Left forelimb (tissue), 1 donor: ENCODE measurements around the gene BRD4.

Experiments used
- DNase-seq: peaks from one replicate; pipeline ENCODE4 v3.0.0-alpha.2; 2018; ENCODE audit warnings: low spot score

The BRD4 gene

DNA sequence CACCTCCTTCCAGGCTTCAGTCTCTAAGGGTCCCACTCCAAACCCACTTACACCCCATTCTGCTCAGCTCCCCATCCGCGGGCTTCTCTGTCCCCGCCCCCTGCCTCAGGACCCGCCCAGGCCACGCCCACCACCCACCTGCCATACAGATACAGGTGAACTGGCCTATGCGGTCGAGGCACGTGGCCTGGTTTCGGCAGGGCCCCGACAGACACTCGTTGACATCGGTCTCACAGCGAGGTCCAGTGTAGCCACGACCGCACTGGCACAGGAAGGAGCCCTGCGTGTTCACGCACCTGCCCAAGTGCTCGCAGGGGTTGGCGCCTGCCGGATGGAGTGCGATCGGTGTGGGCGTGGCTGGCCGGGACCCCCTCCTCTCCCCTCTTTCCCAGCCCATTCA lies 143.5 kb downstream of the BRD4 start:
- no peak for DNase-seq

DNA sequence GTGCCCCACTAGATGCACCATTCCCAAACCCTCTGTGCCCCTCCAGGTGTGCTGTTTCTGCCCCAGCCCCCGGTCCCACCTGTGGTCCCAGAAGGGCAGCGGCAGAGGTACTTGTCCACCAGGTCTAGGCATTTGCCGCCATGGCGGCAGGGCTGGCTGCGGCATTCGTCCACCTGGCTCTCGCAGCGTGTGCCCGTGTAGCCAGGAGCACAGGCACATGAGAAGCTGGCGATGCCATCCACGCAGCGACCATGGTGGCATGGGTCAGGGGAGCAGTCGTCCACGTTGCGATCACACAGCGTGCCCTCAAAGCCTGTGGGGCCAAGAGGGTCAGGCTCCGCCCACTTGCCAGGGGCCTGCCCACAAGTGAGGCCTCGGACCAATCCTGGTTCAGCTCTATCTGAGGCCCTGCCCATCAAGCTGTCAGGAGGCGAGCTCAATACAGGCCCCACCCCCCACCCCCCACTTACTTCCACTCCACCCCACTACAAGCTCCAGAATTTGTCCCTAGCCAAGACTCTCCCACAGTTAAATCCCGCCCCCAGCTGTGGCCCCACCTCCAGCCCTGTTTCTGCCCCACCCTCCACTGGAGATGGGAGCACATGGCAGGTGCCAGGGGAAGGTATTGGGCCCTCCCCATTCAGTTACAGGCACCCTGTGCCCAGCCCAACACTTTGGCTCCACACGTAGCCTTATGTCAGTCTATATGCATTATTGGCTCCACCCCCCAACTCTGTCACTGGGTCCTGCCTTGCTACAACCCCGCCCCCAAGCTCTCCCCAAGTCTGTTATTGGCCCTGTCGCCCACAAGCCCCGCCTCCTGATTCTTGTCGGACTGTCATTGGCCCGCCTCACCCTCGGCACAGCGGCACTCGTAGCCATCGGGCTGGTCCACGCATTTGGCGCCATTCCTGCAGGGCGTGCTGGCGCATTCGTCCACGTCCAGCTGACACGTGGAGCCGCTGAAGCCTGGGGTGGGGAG lies 145.0 kb downstream of the BRD4 start:
- no peak for DNase-seq
